Dendritic cell treated with granulocyte-macrophage colony-stimulating factor and Interleukin-4, amounts not matched to agents 40 ng/mL and 50 ng/mL, for 4 days (primary cell): ENCODE results near the gene RAPH1.
"Not testable (repeated sequence)": the region's sequence is repeated elsewhere in the genome, so short reads cannot be mapped to it uniquely, and the experiment has no call there.

Experiments
- H3K27ac Mint-ChIP-seq: one replicate; pipeline ENCODE4 v1.8.0; 2022; ENCODE audit warnings: mild to moderate bottlenecking, mixed read lengths
- H3K27me3 Mint-ChIP-seq: one replicate; pipeline ENCODE4 v1.8.0; 2022; ENCODE audit warnings: mild to moderate bottlenecking, mixed read lengths
- H3K36me3 Mint-ChIP-seq: one replicate; pipeline ENCODE4 v1.8.0; 2022; ENCODE audit warnings: low read depth, mixed read lengths
- H3K4me1 Mint-ChIP-seq: one replicate; pipeline ENCODE4 v1.8.0; 2022; ENCODE audit warnings: low read depth, mixed read lengths
- H3K4me3 Mint-ChIP-seq: one replicate; pipeline ENCODE4 v1.8.0; 2022; ENCODE audit warnings: mild to moderate bottlenecking, moderate library complexity, mixed read lengths
- H3K9me3 Mint-ChIP-seq: one replicate; pipeline ENCODE4 v1.8.0; 2022; ENCODE audit warnings: mixed read lengths
- intact Hi-C: fragments of 100-400 bp; cut with micrococcal nuclease; formaldehyde crosslinking; loops from one replicate; pipeline ENCODE4 v1.15.0; 2022

RAPH1 gene

DNA sequence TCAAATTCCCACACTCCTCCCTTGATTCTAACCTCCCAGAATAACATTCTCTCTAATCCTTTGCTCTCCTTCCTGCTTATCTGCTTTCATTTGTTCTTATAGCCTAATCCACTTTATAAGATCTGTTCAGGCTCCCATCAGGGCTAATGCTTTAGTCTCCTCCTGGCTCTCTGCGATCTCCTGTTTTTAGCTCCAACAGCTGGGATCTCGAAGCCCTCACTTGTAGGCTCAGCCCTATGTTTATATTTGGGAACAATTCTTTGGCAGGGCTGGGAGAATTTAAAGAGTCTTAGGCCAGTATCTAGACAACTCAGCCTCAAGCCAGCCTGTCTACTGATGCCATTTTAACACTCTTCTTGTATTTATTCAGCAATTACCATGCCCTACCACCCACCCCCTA, 27.2 kb upstream of the RAPH1 start:
- Mint-ChIP-seq H3K9me3 (no peaks in the 10 kb centered on the region), H3K4me3 (no peak overlapping the region), H3K27me3 (peaks cover 7% of the 10 kb centered on the region), H3K27ac (no peak overlapping the region), H3K4me1 (peaks cover 5% of the 10 kb centered on the region), H3K36me3 (no peaks in the 10 kb centered on the region)
- intact Hi-C loops: no loop called here

DNA sequence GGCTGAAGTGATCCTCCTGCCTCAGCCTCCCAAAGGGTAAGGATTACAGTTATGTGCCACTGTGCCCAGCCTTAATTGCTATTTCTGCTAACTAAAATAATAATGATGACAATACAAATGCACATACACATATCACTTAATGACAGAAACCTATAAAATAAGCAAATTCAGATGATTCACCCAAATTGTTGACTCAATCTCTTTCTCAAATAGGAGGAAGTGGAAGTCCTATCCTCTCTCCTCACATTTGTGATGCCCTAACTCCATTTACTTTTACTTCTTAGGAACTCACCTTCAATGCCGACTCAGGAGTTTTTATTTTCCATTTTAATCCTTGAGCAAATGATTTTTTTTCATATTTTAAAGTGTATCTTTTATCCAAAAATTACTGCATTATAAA, 24.5 kb upstream of the RAPH1 start:
- H3K4me3 Mint-ChIP-seq: no peak overlapping the region
- H3K36me3 Mint-ChIP-seq: no peaks in the 10 kb centered on the region
- peaks cover 5% of the 10 kb centered on the region for H3K4me1 Mint-ChIP-seq
- peaks cover 7% of the 10 kb centered on the region for H3K27me3 Mint-ChIP-seq
- H3K27ac Mint-ChIP-seq: no peak overlapping the region
- intact Hi-C loops: no loop called here
- no peaks in the 10 kb centered on the region for H3K9me3 Mint-ChIP-seq

- Mint-ChIP-seq H3K27me3 (peaks cover 7% of the 10 kb centered on the region), H3K4me3 (no peak overlapping the region), H3K36me3 (no peaks in the 10 kb centered on the region), H3K27ac (peak overlapping the region; percentile 8), H3K9me3 (no peaks in the 10 kb centered on the region), H3K4me1 (peaks cover 20% of the 10 kb centered on the region)
- intact Hi-C loops: no loop called here
These were observed 18.7 kb upstream of the RAPH1 start for GRCh38 chr2:203553784-203554183.

- Mint-ChIP-seq H3K4me1 (peaks cover 20% of the 10 kb centered on the region), H3K27ac (no peak overlapping the region), H3K9me3 (no peaks in the 10 kb centered on the region), H3K4me3 (no peak overlapping the region), H3K36me3 (no peaks in the 10 kb centered on the region), H3K27me3 (peaks cover 12% of the 10 kb centered on the region)
- intact Hi-C loops: no loop called here
These were observed 16.7 kb upstream of the RAPH1 start for GRCh38 chr2:203551778-203552177.

DNA sequence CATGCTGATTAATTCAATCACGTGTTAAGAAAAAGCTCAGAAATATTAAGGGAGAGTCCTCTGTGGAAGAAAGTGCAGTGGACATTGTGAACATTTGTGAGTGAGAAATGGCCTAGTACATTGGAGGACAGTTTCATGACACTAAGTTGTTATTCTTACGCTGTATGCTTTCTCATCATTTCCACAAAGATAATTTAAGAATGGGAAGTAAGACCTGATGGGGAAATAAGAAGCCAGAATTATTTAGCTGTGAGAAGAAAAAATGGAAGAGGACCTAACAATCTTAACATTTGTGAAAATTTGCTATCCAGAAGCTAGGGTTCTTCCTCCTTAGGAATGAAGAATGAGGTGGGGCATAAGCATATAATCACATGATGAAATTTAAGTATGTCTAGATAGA, 15.2 kb upstream of the RAPH1 start:
- Mint-ChIP-seq H3K27me3 (peaks cover 12% of the 10 kb centered on the region), H3K9me3 (no peaks in the 10 kb centered on the region), H3K4me1 (peaks cover 20% of the 10 kb centered on the region), H3K27ac (no peak overlapping the region), H3K36me3 (no peaks in the 10 kb centered on the region), H3K4me3 (no peak overlapping the region)
- intact Hi-C loops: no loop called here

DNA sequence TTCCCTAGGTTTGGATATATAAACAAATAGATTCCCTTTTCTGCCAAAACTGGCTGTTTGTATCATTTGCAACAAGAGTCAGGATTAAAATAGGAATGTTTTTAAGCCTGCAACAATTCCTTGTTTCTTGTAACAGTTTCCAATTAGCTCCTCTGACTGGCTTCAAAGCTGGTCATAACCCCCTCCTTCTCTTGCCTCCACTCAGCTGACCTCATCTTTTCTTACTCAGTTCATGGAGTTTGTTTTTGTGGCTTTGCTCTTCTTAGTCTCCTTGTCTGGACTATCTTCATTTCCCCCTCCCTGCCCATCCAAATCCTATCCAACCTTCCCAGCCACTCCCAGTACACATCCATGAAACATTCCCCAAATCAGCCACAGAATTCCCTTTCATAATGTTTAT, 14.3 kb upstream of the RAPH1 start:
- H3K36me3 Mint-ChIP-seq: no peaks in the 10 kb centered on the region
- peaks cover 20% of the 10 kb centered on the region for H3K4me1 Mint-ChIP-seq
- no peak overlapping the region for H3K4me3 Mint-ChIP-seq
- intact Hi-C loops: no loop called here
- no peaks in the 10 kb centered on the region for H3K9me3 Mint-ChIP-seq
- H3K27ac Mint-ChIP-seq: peak overlapping the region; percentile 51
- H3K27me3 Mint-ChIP-seq: peaks cover 16% of the 10 kb centered on the region

DNA sequence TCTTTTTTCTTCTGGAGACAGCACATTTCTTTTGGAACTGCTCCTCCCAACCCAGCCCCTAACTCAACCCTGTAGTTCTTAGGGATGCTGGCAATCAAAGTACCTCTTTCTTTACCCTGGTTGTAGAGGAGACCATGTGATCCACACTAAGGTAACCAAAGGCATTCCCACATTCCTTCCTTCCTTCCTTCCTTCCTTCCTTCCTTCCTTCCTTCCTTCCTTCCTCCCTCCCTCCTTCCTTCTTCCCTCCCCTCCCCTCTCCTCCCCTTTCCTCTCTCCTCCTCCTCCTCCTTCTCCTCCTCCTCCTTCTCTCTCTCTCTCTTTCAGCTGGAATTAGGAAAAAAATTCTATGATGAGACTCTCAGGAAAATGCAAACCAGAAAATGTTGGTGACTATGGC, 13.8 kb upstream of the RAPH1 start:
- Mint-ChIP-seq H3K27ac (no peak overlapping the region), H3K4me1 (peaks cover 20% of the 10 kb centered on the region), H3K9me3 (no peaks in the 10 kb centered on the region), H3K27me3 (peaks cover 18% of the 10 kb centered on the region), H3K4me3 (no peak overlapping the region), H3K36me3 (no peaks in the 10 kb centered on the region)
- intact Hi-C loops: no loop called here

- intact Hi-C loops: no loop called here
These were observed 12.3 kb upstream of the RAPH1 start for GRCh38 chr2:203547356-203547755.

DNA sequence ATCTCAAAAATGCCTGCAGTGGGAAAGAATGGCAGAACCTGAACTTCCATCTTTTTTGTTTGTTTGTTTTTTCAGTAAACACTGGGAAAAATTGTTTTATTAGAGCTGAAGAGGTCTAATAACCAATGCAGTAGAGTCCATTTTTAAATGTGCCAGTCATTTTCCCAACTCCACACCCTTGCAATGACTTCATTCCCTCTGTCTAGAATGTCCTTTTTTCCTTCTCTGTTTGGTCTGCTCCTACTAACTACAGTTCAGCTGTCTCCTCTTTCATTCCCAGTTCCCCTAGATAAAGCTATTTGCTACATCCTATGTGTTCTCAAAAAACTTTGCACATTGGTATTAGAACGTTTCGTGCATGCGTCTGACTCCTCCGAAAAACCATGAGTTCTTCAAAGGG, 9.3 kb upstream of the RAPH1 start:
- Mint-ChIP-seq H3K4me1 (peaks cover 2% of the 10 kb centered on the region), H3K9me3 (no peaks in the 10 kb centered on the region), H3K36me3 (no peaks in the 10 kb centered on the region), H3K27ac (no peak overlapping the region), H3K27me3 (peaks cover 27% of the 10 kb centered on the region), H3K4me3 (no peak overlapping the region)
- intact Hi-C loops: no loop called here

More at GRCh38 chr2:203547356-203547755, 12.3 kb upstream of the RAPH1 start:
- Mint-ChIP-seq H3K9me3 (no peaks in the 10 kb centered on the region), H3K36me3 (no peaks in the 10 kb centered on the region), H3K4me3 (no peak overlapping the region), H3K27me3 (peaks cover 23% of the 10 kb centered on the region), H3K4me1 (peaks cover 20% of the 10 kb centered on the region), H3K27ac (no peak overlapping the region)

DNA sequence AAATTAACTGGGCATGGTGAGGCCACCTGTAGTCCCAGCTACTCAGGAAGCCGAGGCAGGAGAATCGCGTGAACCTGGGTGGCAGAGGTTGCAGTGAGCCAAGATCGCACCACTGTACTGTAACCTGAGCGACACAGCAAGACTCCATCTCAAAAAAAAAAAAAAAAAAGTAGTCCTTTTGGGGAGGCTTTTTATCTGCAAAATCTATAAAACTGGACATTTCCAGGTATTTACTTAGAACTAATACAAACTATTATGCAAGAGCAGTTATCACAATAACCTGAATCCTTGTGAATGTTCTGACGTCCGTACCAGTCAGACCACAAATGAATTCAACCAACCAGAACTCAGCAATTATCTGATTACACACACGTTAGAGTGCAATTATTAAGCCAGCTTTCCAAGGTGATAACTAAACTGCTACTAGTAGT, 8.8 kb upstream of the RAPH1 start:
- Mint-ChIP-seq H3K27me3 (peaks cover 27% of the 10 kb centered on the region), H3K4me3 (no peak overlapping the region), H3K4me1 (no peaks in the 10 kb centered on the region), H3K27ac (no peak overlapping the region), H3K36me3 (no peaks in the 10 kb centered on the region), H3K9me3 (peaks cover 2% of the 10 kb centered on the region)
- intact Hi-C loops: no loop called here

- intact Hi-C loops, H3K4me1 Mint-ChIP-seq, H3K4me3 Mint-ChIP-seq: not testable (repeated sequence)
These were observed 5.5 kb upstream of the RAPH1 start for GRCh38 chr2:203540598-203540997.

DNA sequence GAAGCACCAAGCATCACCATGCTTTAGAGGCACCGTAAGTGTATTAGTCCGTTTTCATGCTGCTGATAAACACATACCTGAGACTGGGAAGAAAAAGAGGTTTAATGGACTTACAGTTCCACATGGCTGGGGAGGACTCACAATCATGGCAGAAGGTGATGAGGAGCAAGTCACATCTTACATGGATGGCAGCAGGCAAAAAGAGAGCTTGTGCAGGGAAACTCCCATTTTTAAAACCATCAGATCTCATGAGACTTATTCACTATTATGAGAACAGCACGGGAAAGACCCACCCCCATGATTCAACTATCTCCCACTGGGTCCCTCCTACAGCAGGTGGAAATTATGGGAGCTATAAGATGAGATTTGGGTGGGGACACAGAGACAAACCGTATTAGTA, 3.1 kb upstream of the RAPH1 start:
- H3K9me3 Mint-ChIP-seq: peaks cover 16% of the 10 kb centered on the region
- H3K36me3 Mint-ChIP-seq, H3K27ac Mint-ChIP-seq, H3K4me3 Mint-ChIP-seq: not testable (repeated sequence)
- intact Hi-C loops: loop anchor here (5.0 kb wide), 1 partner anchor 114 kb away; no protein-coding TSS in a partner anchor
- peaks cover 42% of the 10 kb centered on the region for H3K27me3 Mint-ChIP-seq
- peaks cover 10% of the 10 kb centered on the region for H3K4me1 Mint-ChIP-seq

More at GRCh38 chr2:203540598-203540997, 5.5 kb upstream of the RAPH1 start:
- H3K9me3 Mint-ChIP-seq: peaks cover 16% of the 10 kb centered on the region
- not testable (repeated sequence) for H3K36me3 Mint-ChIP-seq, H3K27ac Mint-ChIP-seq
- peaks cover 41% of the 10 kb centered on the region for H3K27me3 Mint-ChIP-seq

- Mint-ChIP-seq H3K4me1 (peaks cover 23% of the 10 kb centered on the region), H3K27me3 (peaks cover 43% of the 10 kb centered on the region), H3K9me3 (peaks cover 16% of the 10 kb centered on the region), H3K36me3 (peaks cover 15% of the 10 kb centered on the region)
- intact Hi-C loops: loop anchor here (5.0 kb wide), 1 partner anchor 116 kb away; no protein-coding TSS in a partner anchor
- H3K4me3 Mint-ChIP-seq, H3K27ac Mint-ChIP-seq: not testable (repeated sequence)
These were observed 1.5 kb upstream of the RAPH1 start for GRCh38 chr2:203536586-203536951.

GRCh38 chr2:203535784-203536585, 884 bp upstream of the RAPH1 start:
- Mint-ChIP-seq H3K36me3 (peaks cover 16% of the 10 kb centered on the region), H3K27me3 (peaks cover 45% of the 10 kb centered on the region), H3K4me3 (peak overlapping the region; percentile 84), H3K9me3 (peaks cover 16% of the 10 kb centered on the region), H3K4me1 (peaks cover 26% of the 10 kb centered on the region), H3K27ac (peak overlapping the region; percentile 91)
- intact Hi-C loops: loop anchor here (5.0 kb wide), 1 partner anchor 116 kb away; no protein-coding TSS in a partner anchor
